M059J (cell line): Measurements from ENCODE around the gene CMSS1. TPM values are rescaled to one million over a fixed set of nuclear protein-coding genes. Genes with fewer than 3 reads are reported as not detected.
"Not testable (repeated sequence)": the region's sequence is repeated elsewhere in the genome, so short reads cannot be mapped to it uniquely, and the experiment has no call there.

Source experiments
- DNase-seq: peaks from one replicate; pipeline ENCODE4 v3.0.0-alpha.2; 2012; ENCODE audit warnings: low read depth
- total RNA-seq: library from RNA; depleted of rRNA; stranded (reverse); fragments of >200 nt; shearing (Covaris generic); gene quantifications from 2 replicates; pipeline ENCODE4 v1.2.3, GENCODE V29; 2014

CMSS1 gene
- total RNA-seq, 1 experiment from 2014 or later = 49.9 TPM

- no peak for DNase-seq
These were observed 264.5 kb downstream of the CMSS1 start for GRCh38 chr3:100081986-100082692.

GRCh38 chr3:100082714-100083113 is 265.1 kb downstream of the CMSS1 start:
- DNase-seq = no peak

GRCh38 chr3:100083209-100083608 is 265.5 kb downstream of the CMSS1 start:
- DNase-seq = no peak

GRCh38 chr3:100084100-100084806 is 266.6 kb downstream of the CMSS1 start:
- no peak for DNase-seq

- DNase-seq = peak; percentile 68
These were observed 268.7 kb downstream of the CMSS1 start for GRCh38 chr3:100086401-100086800.

GRCh38 chr3:100087198-100087597 is 269.5 kb downstream of the CMSS1 start:
- DNase-seq = peak; percentile 99

GRCh38 chr3:100088735-100089368 is 271.2 kb downstream of the CMSS1 start:
- DNase-seq = peak; percentile 57

GRCh38 chr3:100089812-100090668 is 272.4 kb downstream of the CMSS1 start:
- peak; percentile 86 for DNase-seq

GRCh38 chr3:100090669-100091005 is 273.0 kb downstream of the CMSS1 start:
- no peak for DNase-seq

- peak; percentile 47 for DNase-seq
These were observed 276.2 kb downstream of the CMSS1 start for GRCh38 chr3:100093831-100094230.

GRCh38 chr3:100096286-100096685 is 278.6 kb downstream of the CMSS1 start:
- DNase-seq = not testable (repeated sequence)

GRCh38 chr3:100096866-100097265 is 279.2 kb downstream of the CMSS1 start:
- DNase-seq = peak; percentile 39

GRCh38 chr3:100097919-100098783 is 280.5 kb downstream of the CMSS1 start:
- peak; percentile 56 for DNase-seq

- no peak for DNase-seq
These were observed 281.1 kb downstream of the CMSS1 start for GRCh38 chr3:100098784-100099070.

GRCh38 chr3:100099621-100100020 is 282.0 kb downstream of the CMSS1 start:
- peak; percentile 70 for DNase-seq

- peak; percentile 84 for DNase-seq
These were observed 282.8 kb downstream of the CMSS1 start for GRCh38 chr3:100100425-100100824.

- no peak for DNase-seq
These were observed 285.1 kb downstream of the CMSS1 start for GRCh38 chr3:100102757-100103156.

- DNase-seq = peak; percentile 100
These were observed 286.1 kb downstream of the CMSS1 start for GRCh38 chr3:100103558-100104441.

- no peak for DNase-seq
These were observed 286.8 kb downstream of the CMSS1 start for GRCh38 chr3:100104442-100104798.

- no peak for DNase-seq
These were observed 287.3 kb downstream of the CMSS1 start for GRCh38 chr3:100104817-100105413.
